ENCODE measurements around the gene CLDN3. TPM values are rescaled to one million over a fixed set of nuclear protein-coding genes. Genes with fewer than 3 reads are reported as not detected.
"Not testable (repeated sequence)": the region's sequence is repeated elsewhere in the genome, so short reads cannot be mapped to it uniquely, and the experiment has no call there.

Gene CLDN3
- total RNA-seq, 4 donors from 2014 or later = 672 to 1,662 (median 1,512) TPM

DNA sequence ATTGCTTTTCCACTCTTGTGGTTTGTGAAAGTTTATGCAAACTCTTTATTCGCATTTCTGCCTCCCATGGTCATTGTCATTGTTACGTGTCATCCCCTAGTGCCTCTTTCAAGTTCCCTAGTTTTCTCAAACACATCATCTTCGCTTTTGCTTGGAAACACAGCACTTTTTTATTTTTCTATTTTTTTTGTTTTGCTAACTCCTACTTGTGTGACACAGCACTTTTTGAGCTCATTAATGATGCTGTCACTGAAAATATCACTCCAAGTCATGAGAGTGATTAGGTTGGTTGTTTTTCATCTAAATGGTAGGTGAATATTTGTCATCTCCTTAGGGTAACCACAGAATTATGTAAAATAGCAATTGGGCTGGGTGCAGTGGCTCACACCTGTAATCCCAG, 42.1 kb downstream of the CLDN3 start:
- TF ChIP-seq, protein P1, sequence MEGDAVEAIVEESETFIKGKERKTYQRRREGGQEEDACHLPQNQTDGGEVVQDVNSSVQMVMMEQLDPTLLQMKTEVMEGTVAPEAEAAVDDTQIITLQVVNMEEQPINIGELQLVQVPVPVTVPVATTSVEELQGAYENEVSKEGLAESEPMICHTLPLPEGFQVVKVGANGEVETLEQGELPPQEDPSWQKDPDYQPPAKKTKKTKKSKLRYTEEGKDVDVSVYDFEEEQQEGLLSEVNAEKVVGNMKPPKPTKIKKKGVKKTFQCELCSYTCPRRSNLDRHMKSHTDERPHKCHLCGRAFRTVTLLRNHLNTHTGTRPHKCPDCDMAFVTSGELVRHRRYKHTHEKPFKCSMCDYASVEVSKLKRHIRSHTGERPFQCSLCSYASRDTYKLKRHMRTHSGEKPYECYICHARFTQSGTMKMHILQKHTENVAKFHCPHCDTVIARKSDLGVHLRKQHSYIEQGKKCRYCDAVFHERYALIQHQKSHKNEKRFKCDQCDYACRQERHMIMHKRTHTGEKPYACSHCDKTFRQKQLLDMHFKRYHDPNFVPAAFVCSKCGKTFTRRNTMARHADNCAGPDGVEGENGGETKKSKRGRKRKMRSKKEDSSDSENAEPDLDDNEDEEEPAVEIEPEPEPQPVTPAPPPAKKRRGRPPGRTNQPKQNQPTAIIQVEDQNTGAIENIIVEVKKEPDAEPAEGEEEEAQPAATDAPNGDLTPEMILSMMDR (IDR thresholded peaks at IDR 0.05) = no peak
- TF ChIP-seq POLR2AphosphoS5 (IDR thresholded peaks at IDR 0.05) (no peak), POLR2A (IDR thresholded peaks at IDR 0.05) (no peak), EP300 (IDR thresholded peaks at IDR 0.05; ENCODE audit: low read depth) (no peak)
- no peak overlapping the region for H3K27ac ChIP-seq
- DNase-seq = no peak
- H3K4me1 ChIP-seq = no peaks in the 10 kb centered on the region
- H3K36me3 ChIP-seq = no peaks in the 10 kb centered on the region
- H3K27me3 ChIP-seq = peaks cover 9% of the 10 kb centered on the region
- in situ Hi-C loops (cut with MboI; ENCODE audit: low pct_ligation_motif_present in 1 of 4, low pct_unique_long_range_greater_than_20kb in 1 of 4, low sequenced_read_pairs in 3 of 4) (loop anchor here in 1 of 4 donors (10.0 kb wide), 2 partner anchors 63 to 123 kb away; partner anchors contain the start of gene VPS37D), intact Hi-C loops (cut with DNase I; ENCODE audit: low total_unique reads) (no loop called here)
- WGBS, 2 donors (ENCODE audit: low coverage in 1 of 2) = 66 to 69% methylated on average over 3 of the region's 3 CpGs
- no peak overlapping the region for H3K4me3 ChIP-seq
- H3K9me3 ChIP-seq = no peaks in the 10 kb centered on the region

DNA sequence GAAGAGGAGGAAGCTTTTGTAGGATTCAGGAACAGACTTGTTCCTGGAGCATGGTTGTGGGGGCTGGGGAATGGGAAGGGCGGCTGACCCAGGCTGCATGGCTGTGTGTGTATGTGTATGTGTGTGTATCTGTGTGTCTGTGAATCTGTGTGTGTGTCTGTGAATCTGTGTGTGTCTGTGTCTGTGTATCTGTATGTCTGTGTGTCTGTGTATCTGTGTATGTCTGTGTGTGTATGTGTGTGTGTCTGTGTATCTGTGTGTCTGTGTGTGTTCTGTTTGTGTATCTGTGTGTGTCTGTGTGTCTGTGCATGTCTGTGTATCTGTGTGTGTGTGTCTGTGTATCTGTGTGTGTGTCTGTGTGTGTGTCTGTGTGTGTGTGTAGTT, 44.0 kb downstream of the CLDN3 start:
- DNase-seq = no peak
- H3K36me3 ChIP-seq = no peaks in the 10 kb centered on the region
- no peak overlapping the region for H3K27ac ChIP-seq
- intact Hi-C loops (cut with DNase I; ENCODE audit: low total_unique reads) = no loop called here
- in situ Hi-C loops (cut with MboI; ENCODE audit: low pct_ligation_motif_present in 1 of 4, low pct_unique_long_range_greater_than_20kb in 1 of 4, low sequenced_read_pairs in 3 of 4) = loop anchor here in 1 of 4 donors (10.0 kb wide), 2 partner anchors 61 to 121 kb away; partner anchors contain the start of gene VPS37D
- peaks cover 0 to 11% (median 2%) of the 10 kb centered on the region in 4 donors for H3K4me1 ChIP-seq
- TF ChIP-seq POLR2A (IDR thresholded peaks at IDR 0.05) = no peak
- TF ChIP-seq, protein P1 (IDR thresholded peaks at IDR 0.05) = peak in 1 of 5 experiments; percentile 48
- peaks cover 9% of the 10 kb centered on the region for H3K27me3 ChIP-seq
- no peaks in the 10 kb centered on the region for H3K9me3 ChIP-seq
- no peak overlapping the region for H3K4me3 ChIP-seq
- WGBS, 2 donors (ENCODE audit: low coverage in 1 of 2) = 59% methylated on average over 1 of the region's 1 CpG; no CpG with 5 or more reads in 1 of the 2 donors

DNA sequence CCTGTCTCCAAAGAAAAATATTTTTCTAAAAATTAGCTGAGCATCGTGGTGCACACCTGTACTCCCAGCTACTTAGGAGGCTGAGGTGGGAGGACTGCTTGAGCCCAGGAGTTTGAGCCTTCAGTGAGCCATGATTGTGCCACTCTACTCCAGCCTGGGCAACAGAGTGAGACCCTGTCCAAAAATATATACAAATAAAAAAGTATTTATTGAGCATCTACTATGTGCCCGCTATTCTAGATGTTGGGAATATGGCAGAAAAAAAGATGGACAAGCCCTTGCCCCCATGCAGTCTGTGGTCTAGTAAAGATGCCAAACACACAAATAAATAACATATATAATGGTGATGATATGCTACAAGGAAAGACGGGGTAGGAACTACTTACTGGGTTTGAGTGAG, 46.3 kb downstream of the CLDN3 start:
- Histone ChIP-seq H3K4me3 (no peak overlapping the region), H3K27ac (no peak overlapping the region), H3K4me1 (peaks cover 0 to 24% (median 12%) of the 10 kb centered on the region in 4 donors), H3K9me3 (no peaks in the 10 kb centered on the region), H3K36me3 (no peaks in the 10 kb centered on the region), H3K27me3 (peaks cover 11% of the 10 kb centered on the region)
- TF ChIP-seq POLR2A (IDR thresholded peaks at IDR 0.05) (no peak), POLR2AphosphoS5 (IDR thresholded peaks at IDR 0.05) (no peak), EP300 (IDR thresholded peaks at IDR 0.05; ENCODE audit: low read depth) (no peak)
- TF ChIP-seq, protein P1 (IDR thresholded peaks at IDR 0.05) = no peak
- WGBS, 2 donors (ENCODE audit: low coverage in 1 of 2) = 77 to 95% methylated on average over 3 of the region's 3 CpGs
- in situ Hi-C loops (cut with MboI; ENCODE audit: low pct_ligation_motif_present in 1 of 4, low pct_unique_long_range_greater_than_20kb in 1 of 4, low sequenced_read_pairs in 3 of 4) (loop anchor here in 2 of 4 donors (5.0 to 10.0 kb wide), 3 partner anchors 59 to 119 kb away; partner anchors contain the start of gene VPS37D (in 1 of the 2)), intact Hi-C loops (cut with DNase I; ENCODE audit: low total_unique reads) (loop anchor here (2.0 kb wide), 1 partner anchor 117 kb away; no protein-coding TSS in a partner anchor)
- DNase-seq = no peak

DNA sequence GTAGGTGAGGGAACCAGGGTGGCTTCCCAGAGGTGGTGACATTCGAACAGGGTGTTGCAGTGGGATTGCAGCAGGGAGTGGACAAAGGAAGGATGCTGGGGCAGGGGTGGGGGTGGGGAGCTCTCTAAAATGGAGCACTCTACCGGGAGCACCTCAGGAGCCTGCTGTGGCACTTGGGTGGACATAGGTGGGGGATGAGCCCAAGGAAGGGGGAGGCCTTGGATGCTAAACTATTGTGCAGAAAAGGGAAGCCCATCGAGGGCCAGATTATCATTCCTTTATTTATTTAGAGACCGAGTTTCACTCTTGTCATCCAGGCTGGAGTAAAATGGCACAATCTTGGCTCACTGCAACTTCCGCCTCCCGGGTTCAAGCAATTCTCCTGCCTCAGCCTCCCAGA, 47.3 kb downstream of the CLDN3 start:
- H3K4me1 ChIP-seq = peaks cover 1 to 34% (median 23%) of the 10 kb centered on the region in 4 donors
- H3K9me3 ChIP-seq = no peaks in the 10 kb centered on the region
- peaks cover 18% of the 10 kb centered on the region for H3K27me3 ChIP-seq
- H3K36me3 ChIP-seq = no peaks in the 10 kb centered on the region
- TF ChIP-seq POLR2AphosphoS5 (IDR thresholded peaks at IDR 0.05) = no peak
- TF ChIP-seq, protein P1 (IDR thresholded peaks at IDR 0.05) = no peak
- TF ChIP-seq EP300 (IDR thresholded peaks at IDR 0.05; ENCODE audit: low read depth) = no peak
- TF ChIP-seq POLR2A (IDR thresholded peaks at IDR 0.05) = no peak
- H3K4me3 ChIP-seq = no peak overlapping the region
- intact Hi-C loops (cut with DNase I; ENCODE audit: low total_unique reads) = no loop called here
- DNase-seq = no peak
- in situ Hi-C loops (cut with MboI; ENCODE audit: low pct_ligation_motif_present in 1 of 4, low pct_unique_long_range_greater_than_20kb in 1 of 4, low sequenced_read_pairs in 3 of 4) = loop anchor here in 2 of 4 donors (5.0 to 10.0 kb wide), 3 partner anchors 58 to 118 kb away; partner anchors contain the start of gene VPS37D (in 1 of the 2)
- WGBS, 2 donors (ENCODE audit: low coverage in 1 of 2) = 75 to 82% methylated on average over 4 to 6 of the region's 6 CpGs
- H3K27ac ChIP-seq = no peak overlapping the region

DNA sequence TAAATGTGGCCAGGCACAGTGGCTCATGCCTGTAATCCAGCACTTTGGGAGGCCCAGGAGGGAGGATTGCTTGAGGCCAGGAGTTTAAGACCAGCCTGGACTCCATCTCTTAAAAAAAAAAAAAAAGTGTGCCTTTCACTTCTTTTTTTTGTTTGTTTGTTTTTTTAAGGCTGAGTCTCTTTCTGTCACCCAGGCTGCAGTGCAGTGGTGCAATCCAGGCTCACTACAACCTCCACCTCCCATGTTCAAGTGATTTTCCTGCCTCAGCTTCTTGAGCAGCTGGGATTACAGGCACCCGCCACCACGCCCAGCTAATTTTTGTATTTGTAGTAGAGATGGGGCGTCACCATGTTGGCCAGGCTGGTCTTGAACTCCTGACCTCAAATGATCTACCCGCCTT, 47.9 kb downstream of the CLDN3 start:
- H3K27ac ChIP-seq; intact Hi-C loops (cut with DNase I; ENCODE audit: low total_unique reads); DNase-seq; H3K9me3 ChIP-seq; H3K36me3 ChIP-seq; H3K4me3 ChIP-seq: not testable (repeated sequence)
- Histone ChIP-seq H3K27me3 (peaks cover 17% of the 10 kb centered on the region), H3K4me1 (peaks cover 7 to 40% (median 28%) of the 10 kb centered on the region in 4 donors)
- in situ Hi-C loops (cut with MboI; ENCODE audit: low pct_ligation_motif_present in 1 of 4, low pct_unique_long_range_greater_than_20kb in 1 of 4, low sequenced_read_pairs in 3 of 4) = loop anchor here in 2 of 4 donors (5.0 to 10.0 kb wide), 3 partner anchors 57 to 117 kb away; partner anchors contain the start of gene VPS37D (in 1 of the 2)
- WGBS, 2 donors (ENCODE audit: low coverage in 1 of 2) = 35 to 45% methylated on average over 2 to 4 of the region's 4 CpGs
